ENCODE data around the gene LBX1.

The LBX1 gene

DNA sequence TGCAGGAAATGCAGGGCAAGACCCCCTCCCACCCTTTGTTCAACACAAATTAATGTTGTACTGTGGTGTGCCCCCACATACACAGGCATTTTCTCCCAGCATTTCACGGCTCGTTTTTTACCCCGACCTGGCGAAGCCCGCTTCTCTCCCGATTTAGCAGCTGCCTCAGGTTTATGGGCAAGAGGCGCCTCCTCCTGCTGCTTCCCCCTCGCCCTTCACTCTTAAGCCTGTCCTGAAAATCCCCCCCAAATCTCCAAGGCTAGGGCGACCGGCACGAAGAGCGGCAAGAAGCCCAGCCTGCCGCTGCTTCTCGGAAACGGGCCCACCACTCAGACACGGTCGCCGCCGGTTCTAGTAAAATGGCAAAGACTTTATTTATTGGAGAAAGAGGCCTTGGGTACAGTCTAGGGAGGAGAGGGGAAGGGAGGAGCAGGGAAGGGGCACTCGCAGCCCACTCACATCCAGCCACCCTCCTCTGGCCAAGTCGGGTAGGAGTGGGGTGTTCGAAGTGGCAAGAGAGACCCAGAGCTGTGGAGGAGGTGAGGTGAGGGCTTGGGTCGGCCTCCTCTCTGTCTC is 3.3 kb downstream of the LBX1 start:
- no peak for DNase-seq (ENCODE audit: low read depth)

DNA sequence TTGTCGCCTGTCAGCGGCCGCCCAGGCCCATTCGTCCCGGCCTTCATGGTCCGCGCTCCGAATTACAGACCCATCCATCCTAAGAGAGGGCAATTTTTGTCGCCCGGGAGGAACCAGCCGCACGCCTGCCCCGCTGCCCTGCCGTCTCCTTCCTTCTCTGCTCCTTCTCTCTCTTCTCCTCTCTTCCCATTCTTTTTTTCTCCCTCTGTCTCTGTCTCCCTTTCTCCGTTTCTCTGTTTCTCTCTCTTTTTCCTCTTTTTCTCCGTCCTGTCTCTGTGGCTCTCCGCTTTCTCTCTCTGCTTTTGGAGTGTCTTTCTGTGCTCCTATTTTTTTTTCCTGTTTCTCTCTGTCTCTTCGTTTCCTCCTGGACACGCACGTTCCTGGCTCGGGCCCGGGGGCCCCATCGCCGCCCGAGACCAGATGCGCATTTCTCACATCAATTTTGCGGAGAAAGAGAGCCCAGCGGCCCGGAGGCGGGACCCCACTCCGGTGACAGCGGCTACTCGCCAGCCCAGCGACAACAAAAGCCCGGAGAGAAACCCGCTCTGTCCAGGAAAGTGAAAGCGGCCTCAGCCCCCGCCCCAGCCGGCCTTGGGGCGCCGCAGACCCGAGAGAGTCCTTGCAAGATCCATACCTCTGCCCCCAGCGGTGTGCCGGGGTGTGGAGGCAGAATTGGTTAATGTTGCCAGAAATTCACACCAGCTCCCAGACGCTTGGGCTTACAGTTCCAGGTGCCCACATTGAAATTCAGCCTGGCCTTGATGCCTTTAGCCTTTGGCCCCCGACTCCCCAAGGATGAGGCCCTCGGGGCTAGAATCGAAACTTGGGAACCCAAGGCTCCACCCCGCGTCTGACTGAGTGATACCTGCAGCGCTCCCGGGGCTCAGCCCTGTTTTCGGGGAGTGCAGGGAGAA is 4.1 kb downstream of the LBX1 start:
- no peak for DNase-seq (ENCODE audit: low read depth)

DNA sequence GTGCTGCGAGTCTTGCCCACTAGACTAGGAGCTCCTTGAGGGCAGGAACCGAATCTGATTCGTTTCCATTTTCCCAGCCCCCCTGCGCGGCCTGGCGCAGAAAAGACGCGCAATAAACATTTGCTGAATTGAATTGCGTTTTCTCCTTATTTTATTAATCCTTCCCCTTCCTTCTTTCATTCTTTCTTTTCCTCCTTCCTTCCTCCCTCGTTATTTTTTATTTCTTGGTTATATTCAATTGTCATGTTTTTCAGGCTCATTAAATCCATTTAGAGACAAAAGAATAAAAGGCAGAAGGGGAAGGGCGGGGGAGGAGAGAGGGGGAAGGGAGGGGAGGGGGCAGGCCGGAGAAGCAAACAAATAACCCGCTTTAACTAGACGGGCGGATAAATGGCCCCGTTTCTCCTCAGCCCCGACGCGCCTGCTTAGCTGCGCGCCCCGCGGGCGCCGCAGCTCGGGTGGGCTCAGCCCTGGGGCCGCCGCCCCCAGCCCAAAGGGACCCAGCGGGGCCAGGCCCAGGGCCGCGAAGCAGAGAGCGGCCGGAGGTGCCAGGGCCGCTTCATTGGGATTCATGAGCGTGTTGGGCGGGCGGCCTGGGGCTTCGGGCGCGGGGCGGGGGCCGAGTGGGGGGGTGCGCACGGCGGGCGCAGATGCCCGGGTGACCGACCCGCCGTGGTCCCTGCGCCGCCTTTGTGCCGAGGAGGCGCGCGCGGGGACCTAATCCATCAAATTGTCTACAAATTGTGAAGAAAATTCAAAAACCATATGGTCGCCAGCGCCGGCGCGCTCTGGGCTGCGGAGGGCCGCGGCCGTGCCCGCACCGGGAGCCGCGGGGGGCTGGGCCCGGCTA is 5.0 kb downstream of the LBX1 start:
- no peak for DNase-seq (ENCODE audit: low read depth)

DNA sequence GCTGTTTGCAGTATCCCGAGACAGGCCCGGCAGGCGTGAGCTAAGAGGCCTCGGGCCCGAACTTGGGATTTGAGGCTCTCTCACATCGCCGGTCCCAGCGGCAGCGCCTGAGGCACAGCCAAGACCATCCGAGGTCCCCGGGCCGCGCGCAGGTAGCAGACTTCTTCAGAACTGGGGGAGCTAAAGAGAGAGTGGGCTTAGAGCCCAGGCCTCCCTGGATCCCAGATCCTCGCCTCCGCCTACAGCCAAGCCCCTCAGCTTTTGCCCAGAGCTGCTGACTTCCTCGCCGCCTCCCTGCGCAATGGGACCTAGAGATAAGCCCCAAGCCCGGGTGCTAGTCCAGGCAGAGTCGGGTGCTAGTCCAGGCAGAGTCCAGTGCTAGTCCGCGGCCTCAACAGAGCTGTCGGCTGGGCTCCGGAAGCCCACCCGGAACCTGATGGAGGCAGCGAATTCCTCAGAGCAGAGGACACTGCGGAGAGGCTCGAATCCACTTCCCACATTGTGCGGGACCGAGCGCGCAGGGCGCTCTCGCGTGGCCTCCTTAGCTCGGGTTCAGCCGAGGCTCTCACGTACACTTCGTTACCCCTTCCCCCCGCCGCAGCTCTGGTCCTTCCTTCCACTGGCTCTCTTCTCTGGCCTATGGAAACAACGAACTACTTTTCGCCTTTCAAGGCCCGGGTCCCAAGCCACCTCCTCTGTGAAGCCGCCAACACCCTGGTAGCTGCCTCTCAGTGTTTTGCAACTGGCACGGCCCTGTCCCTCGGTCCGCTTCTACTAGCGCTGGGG is 5.8 kb downstream of the LBX1 start:
- DNase-seq (ENCODE audit: low read depth), result no peak

DNA sequence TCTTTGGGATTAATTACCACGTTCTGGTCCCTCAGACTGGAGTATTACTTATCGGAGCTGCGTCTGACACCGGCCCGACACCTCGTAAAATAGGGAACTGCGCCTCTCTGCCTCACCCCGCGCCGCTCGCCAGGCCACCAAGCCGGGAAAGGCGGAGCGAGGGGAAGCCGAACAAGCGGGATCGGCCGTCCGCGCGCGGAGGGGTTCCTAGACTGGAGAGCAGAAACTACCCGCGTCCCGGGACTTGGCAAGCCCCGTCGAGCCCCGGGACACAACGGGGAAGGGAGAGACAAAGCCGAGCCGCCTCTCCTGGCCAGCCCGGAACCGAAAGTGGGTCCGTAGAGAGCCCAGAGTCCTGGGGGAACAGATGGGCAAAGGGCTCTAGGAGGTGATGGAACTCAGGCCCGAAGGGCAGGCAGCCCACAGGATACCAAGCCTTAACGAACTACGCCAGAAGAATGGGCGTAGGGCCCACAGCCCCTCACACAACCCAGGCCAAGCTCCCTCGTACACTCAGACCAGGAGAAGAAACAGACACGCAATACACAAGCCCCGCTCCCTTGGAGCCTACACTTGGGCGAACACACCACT is 6.5 kb downstream of the LBX1 start:
- DNase-seq (ENCODE audit: low read depth), result no peak

DNA sequence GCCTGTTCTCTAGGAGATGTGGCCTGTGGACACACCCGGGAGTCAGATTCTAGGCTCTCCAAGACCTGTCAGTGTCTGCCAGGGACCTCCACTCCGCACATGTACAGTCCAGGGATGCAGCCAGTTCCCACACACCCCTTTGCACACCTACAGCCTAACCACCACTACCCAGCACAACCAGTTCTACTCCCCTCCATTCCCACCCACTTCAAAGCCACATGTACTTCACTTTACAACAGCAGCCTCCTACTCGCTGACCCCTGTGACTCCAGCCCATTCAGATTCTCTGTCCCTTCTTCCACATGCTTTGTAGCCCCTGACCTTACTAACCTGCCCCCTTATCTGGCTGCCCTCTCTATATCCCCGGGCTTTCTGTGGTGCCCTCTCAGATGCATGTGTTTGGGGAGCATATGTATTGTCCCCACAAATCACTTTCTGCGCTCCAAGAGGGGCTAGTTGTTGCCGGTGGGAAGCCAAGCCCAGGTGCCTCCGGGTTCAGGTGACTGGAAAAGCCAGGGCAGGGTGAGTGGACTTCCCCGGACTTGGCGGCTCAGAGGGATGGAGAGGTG is 7.2 kb downstream of the LBX1 start:
- DNase-seq (ENCODE audit: low read depth), result no peak

DNA sequence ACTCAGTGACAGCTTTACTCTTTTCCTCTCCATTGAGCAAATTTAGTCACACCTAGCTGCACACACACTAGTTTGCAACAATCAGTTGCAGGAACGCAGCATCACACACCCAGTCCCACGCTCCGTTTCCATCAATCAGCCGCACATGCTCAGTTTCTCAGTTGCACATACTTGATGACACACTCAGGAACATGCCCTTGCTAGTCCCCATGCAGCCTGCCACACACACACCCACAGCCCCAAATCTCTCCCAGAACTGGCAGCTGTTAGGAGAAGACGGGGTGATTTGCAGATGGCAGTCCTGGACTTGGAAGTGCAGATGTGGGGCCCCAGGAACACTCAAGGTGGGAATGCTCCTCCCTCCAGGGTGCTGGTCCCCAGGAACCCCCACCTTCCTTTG is 7.7 kb downstream of the LBX1 start:
- DNase-seq (ENCODE audit: low read depth), result no peak

DNA sequence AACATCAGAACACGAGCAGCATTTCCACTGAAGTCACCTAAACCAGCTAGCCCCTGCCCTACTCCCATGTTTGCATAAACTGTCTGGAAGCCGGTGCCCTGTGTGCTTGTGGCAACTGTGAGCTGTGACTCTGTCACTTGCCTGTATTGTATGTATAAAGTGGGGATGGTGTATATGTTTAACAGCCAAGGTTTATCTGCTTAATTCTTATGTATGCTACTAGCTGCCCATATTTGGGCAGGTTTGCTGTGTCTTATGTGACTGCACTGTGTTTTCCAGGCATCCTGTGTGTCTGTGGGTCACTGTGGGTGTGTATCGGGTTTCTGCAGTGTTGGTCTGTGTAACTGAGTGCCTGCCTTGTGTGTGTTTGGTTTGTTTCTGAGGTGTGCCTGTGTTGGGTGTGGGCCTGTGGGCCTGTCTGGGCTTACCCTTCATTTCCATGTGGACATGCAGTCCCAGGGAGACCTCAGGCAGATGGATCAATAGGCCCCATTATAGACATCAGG is 9.3 kb downstream of the LBX1 start:
- no peak for DNase-seq (ENCODE audit: low read depth)

DNA sequence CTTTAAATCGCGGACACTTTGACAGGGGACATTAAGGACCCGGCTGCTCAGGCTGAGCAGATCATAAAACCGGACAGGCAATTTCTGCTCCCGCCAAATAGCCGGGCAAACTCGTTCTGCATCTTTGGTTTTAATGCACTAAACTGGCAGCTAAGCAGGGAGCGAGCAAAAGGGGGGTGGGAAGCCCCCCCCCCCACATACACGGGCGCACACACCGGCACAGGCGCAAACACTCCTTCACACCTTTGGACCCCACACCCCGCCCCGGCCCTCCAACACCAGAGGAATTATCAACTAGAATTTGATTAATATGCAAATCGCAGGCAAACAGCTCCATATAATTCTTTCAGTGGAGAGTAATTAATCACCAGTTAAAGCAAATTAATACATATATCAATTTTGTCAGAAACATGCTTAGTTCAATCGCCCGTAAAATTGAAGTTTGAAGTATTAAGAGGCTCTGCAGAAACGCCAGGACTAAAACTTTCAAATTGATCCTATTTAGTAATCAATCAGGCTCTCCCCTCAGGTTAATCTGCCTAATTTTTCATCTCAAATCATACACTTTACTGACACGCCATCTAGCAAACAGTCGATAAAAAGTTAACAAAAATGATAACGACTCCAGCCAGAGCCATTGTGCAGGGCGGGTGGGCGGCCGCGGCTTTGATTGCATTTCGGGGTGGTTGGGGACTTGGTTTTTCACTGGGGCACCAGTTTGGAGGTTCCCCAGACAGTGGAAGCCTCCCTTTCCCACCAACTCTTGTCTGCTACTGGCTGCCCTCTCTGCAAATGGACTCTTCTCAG is 9.9 kb downstream of the LBX1 start:
- no peak for DNase-seq (ENCODE audit: low read depth)

DNA sequence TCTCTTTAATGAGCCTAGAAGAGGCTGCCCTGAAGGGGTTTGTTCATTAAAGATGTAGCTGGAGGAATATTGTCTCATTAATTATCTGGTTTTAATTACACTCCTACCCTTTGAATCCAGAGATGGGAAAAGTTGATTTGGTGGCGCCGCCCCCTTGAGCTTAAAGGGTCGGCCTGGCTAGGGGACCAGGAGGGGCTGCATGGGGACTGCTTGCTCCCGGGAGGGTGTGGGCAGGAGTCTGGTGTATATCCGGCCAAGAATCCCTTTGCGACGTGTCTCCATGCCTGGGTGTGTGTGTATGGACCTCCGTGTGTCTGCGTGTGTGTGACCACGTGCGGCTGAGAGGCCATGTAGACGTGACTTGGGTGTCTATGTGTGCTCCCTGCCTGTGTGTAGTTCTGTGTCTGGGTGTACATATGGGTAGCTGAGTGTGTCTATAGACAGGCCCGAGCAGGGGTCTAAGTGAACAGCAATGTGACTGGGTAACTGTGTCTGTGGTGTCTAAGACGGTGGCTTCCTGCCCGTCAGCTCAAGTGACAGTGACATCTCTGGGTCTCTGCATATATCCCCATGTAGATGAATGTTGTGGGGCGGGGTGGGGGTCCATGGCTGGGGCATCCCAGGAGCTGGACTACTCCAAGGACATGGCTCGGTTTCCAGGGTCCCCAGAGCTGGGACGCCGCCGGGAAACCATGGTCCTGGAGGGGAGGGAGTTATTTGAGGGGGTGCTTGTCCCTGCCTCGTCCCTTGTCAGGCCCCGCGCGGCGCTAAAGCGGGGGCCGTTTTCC is 10.7 kb downstream of the LBX1 start:
- DNase-seq (ENCODE audit: low read depth), result no peak

DNA sequence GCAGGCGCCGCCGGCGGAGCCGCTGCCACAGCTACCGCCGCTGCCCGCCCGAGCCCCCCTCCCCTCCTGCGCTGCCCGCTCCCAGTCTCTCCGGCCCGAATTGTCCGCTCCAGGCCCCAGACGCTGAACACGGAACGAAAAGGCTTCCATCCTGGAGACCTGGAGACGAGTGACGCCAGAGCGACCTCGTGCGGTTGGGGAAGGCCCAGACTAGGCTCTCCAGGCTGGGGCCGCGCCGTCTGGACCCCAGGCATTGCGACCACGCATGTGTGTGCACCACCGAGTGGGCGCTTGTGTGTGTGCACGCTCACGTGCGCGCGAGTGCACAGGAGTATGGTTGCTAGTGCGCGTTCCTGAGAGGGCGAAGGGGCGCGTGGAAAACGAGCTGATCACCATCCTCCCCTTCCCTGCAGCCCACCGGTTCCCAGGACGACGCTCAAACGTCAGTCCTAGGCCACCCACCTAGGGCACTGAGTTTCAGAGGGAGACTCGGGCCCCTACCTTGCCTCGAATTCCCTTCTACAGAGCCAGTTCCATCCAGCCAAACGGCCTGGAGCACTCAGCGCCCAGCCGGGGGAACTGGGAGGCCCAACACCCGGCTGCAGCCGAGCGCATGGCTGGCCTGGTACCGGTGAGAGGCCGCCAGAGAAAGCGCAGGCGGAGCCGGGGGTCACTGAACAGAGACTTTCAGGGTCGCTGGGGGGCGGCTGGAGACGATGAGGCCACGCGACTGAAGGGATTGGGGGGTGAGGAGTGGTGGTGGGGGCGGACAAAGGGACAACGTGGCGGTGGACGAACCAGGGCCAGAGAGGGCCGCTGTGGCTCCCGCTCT is 11.6 kb downstream of the LBX1 start:
- no peak for DNase-seq (ENCODE audit: low read depth)

DNA sequence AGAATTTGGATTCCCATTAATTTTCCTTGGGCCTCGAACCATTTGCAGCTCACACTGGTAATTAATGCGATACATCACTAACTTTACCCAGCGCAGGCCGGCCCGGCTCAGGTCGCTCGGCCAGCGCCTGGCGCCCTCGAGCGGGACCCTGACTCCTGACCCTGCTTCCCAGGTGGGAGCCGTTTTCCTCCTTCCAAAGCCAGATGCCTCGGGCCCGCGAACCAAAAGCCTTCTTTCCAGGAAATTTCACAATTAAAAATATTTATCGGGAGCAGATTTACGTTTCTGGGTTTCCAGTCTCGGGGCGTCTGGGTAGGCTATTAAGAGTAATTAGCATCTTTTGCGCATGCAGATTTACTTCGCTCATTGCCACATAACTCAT is 12.2 kb downstream of the LBX1 start:
- no peak for DNase-seq (ENCODE audit: low read depth)

DNA sequence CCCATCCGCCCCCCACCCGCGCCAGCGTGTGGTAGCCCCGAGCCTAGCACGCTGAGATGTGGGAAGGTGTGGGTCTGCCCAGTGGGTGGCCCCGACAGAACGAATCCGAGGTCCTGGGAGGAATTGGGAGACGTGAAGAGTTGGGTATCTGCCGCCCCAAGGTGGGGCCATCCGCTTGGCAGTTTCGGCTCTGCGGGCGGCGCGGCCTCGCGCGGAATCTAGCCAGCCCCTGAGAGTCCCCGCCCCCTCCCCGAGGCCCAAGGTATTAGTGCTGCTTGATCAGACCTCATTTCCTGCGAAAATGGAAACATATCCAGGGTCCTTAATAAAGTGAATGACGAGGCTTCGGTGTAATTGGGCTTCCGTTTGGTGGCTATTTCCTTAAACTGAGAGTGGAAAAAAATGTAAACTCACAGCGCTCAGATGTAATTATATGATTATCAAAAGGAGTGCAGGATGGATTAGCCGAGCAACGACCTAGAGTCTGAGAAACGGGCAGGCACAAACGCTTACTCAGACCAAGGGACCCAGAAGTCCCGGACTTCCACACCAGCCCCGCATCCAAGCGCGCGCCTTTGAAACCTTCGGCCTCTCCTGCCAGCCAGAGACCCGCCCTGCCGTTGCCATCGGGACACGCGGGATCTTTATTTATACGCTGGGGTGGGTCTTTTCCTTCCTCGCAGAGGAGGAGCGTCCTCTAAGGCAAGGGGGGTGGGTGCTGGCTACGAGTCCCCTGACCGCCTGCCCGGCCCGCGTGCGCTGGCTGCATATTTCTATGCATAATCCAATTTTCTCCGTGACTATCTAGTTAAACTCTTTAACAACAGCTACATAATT is 12.8 kb downstream of the LBX1 start:
- DNase-seq (ENCODE audit: low read depth), result no peak

DNA sequence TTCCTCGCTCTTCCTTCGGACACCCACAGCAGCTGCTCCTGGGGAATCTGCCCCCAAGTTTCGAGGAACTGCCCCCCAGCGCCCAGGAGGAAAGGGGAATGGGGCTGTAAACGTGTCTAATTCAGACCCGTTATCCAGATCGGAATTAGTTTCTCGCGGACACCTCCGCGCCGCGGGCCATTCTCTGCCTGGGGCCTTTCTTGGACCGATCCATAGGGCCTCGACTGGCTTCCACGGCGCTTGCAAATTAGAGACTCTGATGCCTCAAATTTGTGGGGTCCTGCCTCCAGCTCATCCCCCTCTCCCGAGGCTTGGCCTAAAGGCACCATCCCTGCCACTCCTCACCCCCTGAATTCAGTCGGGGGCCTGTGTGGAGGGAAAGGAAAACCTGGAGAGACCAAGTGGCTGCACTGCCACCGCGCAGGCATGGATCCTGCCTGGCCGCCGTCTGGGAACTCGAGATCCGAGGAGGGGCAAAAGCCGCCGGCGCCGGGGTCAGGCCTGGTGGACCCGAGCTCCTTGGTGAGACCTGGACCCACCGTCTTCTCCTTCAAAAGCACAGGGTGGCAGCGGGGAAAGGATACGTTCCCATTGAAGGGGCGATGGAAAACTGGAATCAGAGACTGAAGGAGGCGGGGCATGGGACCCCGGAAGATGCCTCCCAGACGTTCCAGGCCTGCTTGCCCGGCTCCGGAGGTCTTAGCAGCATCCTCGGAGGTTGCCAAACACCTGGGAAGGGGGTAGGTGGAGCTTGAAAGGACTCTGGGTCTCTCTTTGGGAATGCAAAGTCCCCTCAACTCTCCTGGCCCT is 13.7 kb downstream of the LBX1 start:
- DNase-seq (ENCODE audit: low read depth), result no peak

DNA sequence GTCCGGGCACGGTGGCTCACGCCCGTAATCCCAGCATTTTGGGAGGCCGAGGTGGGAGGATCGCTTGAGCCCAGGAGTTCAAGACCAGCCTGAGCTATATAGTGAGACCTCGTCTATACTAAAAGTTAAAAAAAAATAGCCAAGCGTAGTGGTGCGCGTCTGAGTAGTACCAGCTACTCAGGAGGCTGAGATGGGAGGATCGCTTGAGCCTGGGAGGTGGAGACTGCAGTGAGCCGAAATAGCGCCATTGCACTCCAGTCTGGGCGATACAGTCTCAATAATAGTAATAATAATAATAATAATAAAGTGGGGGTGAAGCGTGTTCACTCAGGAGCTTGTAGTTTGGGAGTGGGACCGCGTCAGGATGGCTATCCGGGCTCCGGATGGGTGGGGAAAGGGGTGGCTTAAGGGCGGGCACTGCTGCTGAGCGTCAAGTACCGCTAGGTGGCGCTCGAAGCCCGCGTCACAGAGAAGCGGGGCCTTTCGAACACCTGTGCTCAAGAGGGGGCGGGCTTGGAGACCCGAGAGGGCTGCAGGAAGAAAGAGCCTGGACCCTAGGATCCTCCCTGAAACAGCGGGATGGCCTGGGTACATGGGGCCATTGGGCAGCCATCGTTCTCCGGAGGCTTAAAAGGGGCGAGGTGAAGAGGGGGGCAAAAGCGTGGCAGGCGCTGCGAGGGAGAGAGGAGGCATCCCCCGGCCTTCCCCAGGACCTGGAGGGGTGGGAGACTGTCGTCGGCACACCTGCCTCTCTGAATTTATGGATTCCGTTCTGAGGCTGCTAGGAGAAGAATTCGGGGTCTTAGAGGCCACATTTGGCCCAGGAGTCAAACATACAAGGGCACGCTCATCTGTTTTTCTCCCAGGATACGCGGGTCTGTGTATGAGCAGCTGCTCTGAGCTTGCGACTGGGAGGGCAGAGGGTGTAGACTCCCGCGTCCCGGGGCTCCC is 14.5 kb downstream of the LBX1 start:
- DNase-seq (ENCODE audit: low read depth), result peak; percentile 59

DNA sequence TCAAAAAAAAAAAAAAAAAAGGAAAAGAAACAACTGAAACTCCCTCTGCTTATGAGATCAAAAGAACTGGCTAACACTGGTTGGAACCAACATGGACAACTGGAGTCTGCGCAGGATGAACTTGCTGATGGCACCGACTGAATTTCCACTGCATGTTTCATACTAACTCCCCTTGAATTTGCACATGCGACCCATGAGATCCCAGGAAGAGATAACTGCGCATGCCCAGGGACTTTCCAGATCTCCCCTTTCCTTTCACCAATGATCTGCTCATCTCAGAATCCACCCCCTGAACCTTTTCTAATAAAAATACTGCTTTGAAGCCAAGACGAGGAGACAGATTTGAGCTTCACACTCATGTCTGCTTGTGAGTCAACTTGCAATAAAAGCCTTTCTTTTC is 20.7 kb downstream of the LBX1 start:
- DNase-seq (ENCODE audit: low read depth), result no peak

Measured in stimulated activated CD8-positive, alpha-beta memory T cell treated with anti-CD3 and anti-CD28 coated beads, Interleukin-4, amount 100 ng/mL, for 24 hours (primary cell).